HepG2 (cell line): ENCODE measurements around the gene PAIP2. TPM values are rescaled to one million over a fixed set of nuclear protein-coding genes. Genes with fewer than 3 reads are reported as not detected.

ENCODE experiments used
- GMEB1 ChIP-seq: sonication (generic); formaldehyde crosslinking; IDR thresholded peaks from 2 replicates; pipeline ENCODE4 v1.5.1; 2020; ENCODE audit warnings: missing genetic modification reagents, mild to moderate bottlenecking, borderline replicate concordance
- MZF1 ChIP-seq: sonication (generic); formaldehyde crosslinking; IDR thresholded peaks from 2 replicates; pipeline ENCODE4 v1.8.1; 2023; ENCODE audit warnings: mild to moderate bottlenecking, missing genetic modification reagents, borderline replicate concordance
- POLR2A ChIP-seq, 2 experiments: IDR thresholded peaks; 2 replicates each; pipeline ENCODE4 v1.6.1; 2011; ENCODE audit warnings: low read depth in 2 of 2, low read length in 2 of 2, mild to moderate bottlenecking in 1 of 2, moderate library complexity in 1 of 2; ENCODE audit not compliant: insufficient read depth in 1 of 2
- SNRNP70 ChIP-seq: fragments of 200-400 bp; formaldehyde crosslinking; IDR thresholded peaks from 2 replicates; pipeline ENCODE4 v1.6.1; 2017; ENCODE audit warnings: mild to moderate bottlenecking, low read depth, low read length, moderate library complexity
- YY1 ChIP-seq: IDR thresholded peaks from 2 replicates; pipeline ENCODE4 v1.6.1; 2011; ENCODE audit warnings: low read length, low read depth, moderate library complexity, mild to moderate bottlenecking; ENCODE audit not compliant: insufficient read depth, insufficient replicate concordance
- ZNF17 ChIP-seq: sonication (generic); formaldehyde crosslinking; IDR thresholded peaks from 2 replicates; pipeline ENCODE4 v1.5.0; 2020; ENCODE audit warnings: mild to moderate bottlenecking, missing genetic modification reagents
- ZNF20 ChIP-seq: sonication (generic); formaldehyde crosslinking; IDR thresholded peaks from 2 replicates; pipeline ENCODE4 v1.4.0; 2020; ENCODE audit warnings: mild to moderate bottlenecking, moderate library complexity, missing genetic modification reagents
- ZNF225 ChIP-seq: sonication (generic); formaldehyde crosslinking; IDR thresholded peaks from 2 replicates; pipeline ENCODE4 v1.4.0; 2020; ENCODE audit warnings: mild to moderate bottlenecking, missing genetic modification reagents
- ZNF777 ChIP-seq: sonication (generic); formaldehyde crosslinking; IDR thresholded peaks from 2 replicates; pipeline ENCODE4 v1.4.0; 2020; ENCODE audit warnings: missing genetic modification reagents
- ZNF781 ChIP-seq: sonication (generic); formaldehyde crosslinking; IDR thresholded peaks from 2 replicates; pipeline ENCODE4 v1.5.1; 2020; ENCODE audit warnings: borderline replicate concordance, mild to moderate bottlenecking, missing genetic modification reagents; ENCODE audit errors: not compliant biosample characterization
- ZNF790 ChIP-seq: sonication (generic); formaldehyde crosslinking; IDR thresholded peaks from 2 replicates; pipeline ENCODE4 v1.8.0; 2022; ENCODE audit warnings: missing genetic modification reagents, mild to moderate bottlenecking, borderline replicate concordance
- polyA plus RNA-seq, 8 experiments: library from polyadenylated mRNA; depleted of rRNA in 3 of 8; stranded (reverse) in 7 of 8; unstranded in 1 of 8; fragments of >200 nt; fragmentation: Illumina TruSeq in 4 of 8; extraction: Trizol in 4 of 8; gene quantifications; 2 replicates each; pipeline versions ENCODE4 v1.2.1 to v1.2.3, GENCODE V29; 2011 to 2016; ENCODE audit warnings: low read depth in 4 of 8, missing spikeins in 1 of 8, mixed read lengths in 1 of 8; ENCODE audit not compliant: insufficient read depth in 1 of 8
- total RNA-seq, 5 experiments: library from RNA; depleted of rRNA; stranded (reverse); fragments of >200 nt; fragmentation: Illumina TruSeq; extraction: Trizol; gene quantifications; 2 replicates each; pipeline ENCODE4 v1.2.3, GENCODE V29; 2016; ENCODE audit warnings: low read depth in 1 of 5
- TF ChIP-seq, protein P1 (sequence below), 2 experiments: IDR thresholded peaks; 2 replicates each; pipeline ENCODE4 v1.6.1; 2011 to 2012; ENCODE audit warnings: low read length in 2 of 2, borderline replicate concordance in 1 of 2, low read depth in 1 of 2, mild to moderate bottlenecking in 1 of 2, moderate library complexity in 1 of 2
- TF ChIP-seq, protein P2 (sequence below): sonication (generic); formaldehyde crosslinking; IDR thresholded peaks from 2 replicates; pipeline ENCODE4 v1.4.0; 2020; ENCODE audit warnings: missing genetic modification reagents

Gene PAIP2
- total and polyA plus RNA-seq, 2 of the 13 experiments (the other 11 are each of a cell fraction or from before 2014, with no cell fraction given): 61.5 to 76.3 TPM

- TF ChIP-seq, protein P1, sequence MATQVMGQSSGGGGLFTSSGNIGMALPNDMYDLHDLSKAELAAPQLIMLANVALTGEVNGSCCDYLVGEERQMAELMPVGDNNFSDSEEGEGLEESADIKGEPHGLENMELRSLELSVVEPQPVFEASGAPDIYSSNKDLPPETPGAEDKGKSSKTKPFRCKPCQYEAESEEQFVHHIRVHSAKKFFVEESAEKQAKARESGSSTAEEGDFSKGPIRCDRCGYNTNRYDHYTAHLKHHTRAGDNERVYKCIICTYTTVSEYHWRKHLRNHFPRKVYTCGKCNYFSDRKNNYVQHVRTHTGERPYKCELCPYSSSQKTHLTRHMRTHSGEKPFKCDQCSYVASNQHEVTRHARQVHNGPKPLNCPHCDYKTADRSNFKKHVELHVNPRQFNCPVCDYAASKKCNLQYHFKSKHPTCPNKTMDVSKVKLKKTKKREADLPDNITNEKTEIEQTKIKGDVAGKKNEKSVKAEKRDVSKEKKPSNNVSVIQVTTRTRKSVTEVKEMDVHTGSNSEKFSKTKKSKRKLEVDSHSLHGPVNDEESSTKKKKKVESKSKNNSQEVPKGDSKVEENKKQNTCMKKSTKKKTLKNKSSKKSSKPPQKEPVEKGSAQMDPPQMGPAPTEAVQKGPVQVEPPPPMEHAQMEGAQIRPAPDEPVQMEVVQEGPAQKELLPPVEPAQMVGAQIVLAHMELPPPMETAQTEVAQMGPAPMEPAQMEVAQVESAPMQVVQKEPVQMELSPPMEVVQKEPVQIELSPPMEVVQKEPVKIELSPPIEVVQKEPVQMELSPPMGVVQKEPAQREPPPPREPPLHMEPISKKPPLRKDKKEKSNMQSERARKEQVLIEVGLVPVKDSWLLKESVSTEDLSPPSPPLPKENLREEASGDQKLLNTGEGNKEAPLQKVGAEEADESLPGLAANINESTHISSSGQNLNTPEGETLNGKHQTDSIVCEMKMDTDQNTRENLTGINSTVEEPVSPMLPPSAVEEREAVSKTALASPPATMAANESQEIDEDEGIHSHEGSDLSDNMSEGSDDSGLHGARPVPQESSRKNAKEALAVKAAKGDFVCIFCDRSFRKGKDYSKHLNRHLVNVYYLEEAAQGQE (IDR thresholded peaks at IDR 0.05; ENCODE audit: borderline replicate concordance in 1 of 2, low read depth in 1 of 2, low read length in 2 of 2): no peak
- peak; percentile 32; the same call in 1 of the 2 replicates for TF ChIP-seq GMEB1 (CRISPR knock-in tag)
- 0 out of 2 replicates have a peak, but pooled peaks have one; percentile 29 for TF ChIP-seq ZNF225 (CRISPR knock-in tag)
- TF ChIP-seq ZNF777 (CRISPR knock-in tag): no peak
- no peak for TF ChIP-seq ZNF17 (CRISPR knock-in tag)
- TF ChIP-seq ZNF20: no peak
- TF ChIP-seq, protein P2, sequence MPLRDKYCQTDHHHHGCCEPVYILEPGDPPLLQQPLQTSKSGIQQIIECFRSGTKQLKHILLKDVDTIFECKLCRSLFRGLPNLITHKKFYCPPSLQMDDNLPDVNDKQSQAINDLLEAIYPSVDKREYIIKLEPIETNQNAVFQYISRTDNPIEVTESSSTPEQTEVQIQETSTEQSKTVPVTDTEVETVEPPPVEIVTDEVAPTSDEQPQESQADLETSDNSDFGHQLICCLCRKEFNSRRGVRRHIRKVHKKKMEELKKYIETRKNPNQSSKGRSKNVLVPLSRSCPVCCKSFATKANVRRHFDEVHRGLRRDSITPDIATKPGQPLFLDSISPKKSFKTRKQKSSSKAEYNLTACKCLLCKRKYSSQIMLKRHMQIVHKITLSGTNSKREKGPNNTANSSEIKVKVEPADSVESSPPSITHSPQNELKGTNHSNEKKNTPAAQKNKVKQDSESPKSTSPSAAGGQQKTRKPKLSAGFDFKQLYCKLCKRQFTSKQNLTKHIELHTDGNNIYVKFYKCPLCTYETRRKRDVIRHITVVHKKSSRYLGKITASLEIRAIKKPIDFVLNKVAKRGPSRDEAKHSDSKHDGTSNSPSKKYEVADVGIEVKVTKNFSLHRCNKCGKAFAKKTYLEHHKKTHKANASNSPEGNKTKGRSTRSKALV (CRISPR knock-in tag): no peak
- TF ChIP-seq ZNF790 (CRISPR knock-in tag): no peak
- no peak for TF ChIP-seq YY1
- no peak for TF ChIP-seq MZF1 (CRISPR knock-in tag)
- TF ChIP-seq POLR2A (IDR thresholded peaks at IDR 0.05; ENCODE audit: insufficient read depth in 1 of 2, low read depth in 2 of 2, low read length in 2 of 2): peak in 1 of 2 experiments; percentile 43; a peak in 2 of 4 replicates
- peak; percentile 22 for TF ChIP-seq ZNF781 (CRISPR knock-in tag)
- no peak for TF ChIP-seq SNRNP70
- TF ChIP-seq, all 625 proteins: peak for 97
Measured at GRCh38 chr5:139388198-139388821, 46.7 kb downstream of the PAIP2 start (continued).
